NCI-H1092 (cell line): ENCODE results near the gene LAMC3.
"Not testable (repeated sequence)": the region's sequence is repeated elsewhere in the genome, so short reads cannot be mapped to it uniquely, and the experiment has no call there.

Experiments
- DNase-seq: peaks from one replicate; lab custom pipeline; 2025; lab: John Stamatoyannopoulos, UW

LAMC3 gene

GRCh38 chr9:131030239-131031004, 21.4 kb downstream of the LAMC3 start:
- no peak for DNase-seq

DNA sequence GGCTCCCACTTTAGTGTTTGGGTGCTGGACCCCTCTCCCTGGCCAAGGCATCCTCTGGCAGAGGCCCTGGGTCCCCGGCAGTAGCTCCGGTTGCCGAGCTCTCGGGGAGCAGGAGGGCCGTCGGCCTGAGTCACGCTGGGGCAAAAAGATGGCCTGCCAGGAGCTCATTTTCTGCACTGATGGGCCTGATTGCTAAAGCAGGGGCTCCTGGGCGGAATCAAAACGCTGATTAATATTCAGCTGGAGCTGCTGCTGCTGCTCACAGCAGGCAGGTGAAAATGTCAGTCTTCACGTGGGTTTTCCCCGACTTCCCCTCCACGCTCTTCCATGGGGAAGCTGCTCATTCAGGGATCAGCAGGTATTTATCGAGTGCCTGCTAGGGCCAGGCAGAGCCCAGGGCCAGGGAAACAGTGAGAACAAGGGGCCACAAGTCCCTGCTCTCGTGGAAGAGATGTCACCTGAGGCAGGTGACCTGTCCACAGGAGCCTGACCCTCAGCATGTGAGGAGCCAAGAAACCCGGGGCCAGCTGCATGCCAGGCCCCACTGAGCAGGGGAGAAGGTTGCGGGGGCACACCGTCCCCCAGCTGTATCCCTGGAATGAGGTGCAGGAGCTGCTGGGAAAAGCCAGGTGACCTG, 22.1 kb downstream of the LAMC3 start:
- no peak for DNase-seq

- no peak for DNase-seq
Measured at GRCh38 chr9:131031642-131032005, 22.6 kb downstream of the LAMC3 start.

GRCh38 chr9:131032384-131032783, 23.4 kb downstream of the LAMC3 start:
- no peak for DNase-seq

DNA sequence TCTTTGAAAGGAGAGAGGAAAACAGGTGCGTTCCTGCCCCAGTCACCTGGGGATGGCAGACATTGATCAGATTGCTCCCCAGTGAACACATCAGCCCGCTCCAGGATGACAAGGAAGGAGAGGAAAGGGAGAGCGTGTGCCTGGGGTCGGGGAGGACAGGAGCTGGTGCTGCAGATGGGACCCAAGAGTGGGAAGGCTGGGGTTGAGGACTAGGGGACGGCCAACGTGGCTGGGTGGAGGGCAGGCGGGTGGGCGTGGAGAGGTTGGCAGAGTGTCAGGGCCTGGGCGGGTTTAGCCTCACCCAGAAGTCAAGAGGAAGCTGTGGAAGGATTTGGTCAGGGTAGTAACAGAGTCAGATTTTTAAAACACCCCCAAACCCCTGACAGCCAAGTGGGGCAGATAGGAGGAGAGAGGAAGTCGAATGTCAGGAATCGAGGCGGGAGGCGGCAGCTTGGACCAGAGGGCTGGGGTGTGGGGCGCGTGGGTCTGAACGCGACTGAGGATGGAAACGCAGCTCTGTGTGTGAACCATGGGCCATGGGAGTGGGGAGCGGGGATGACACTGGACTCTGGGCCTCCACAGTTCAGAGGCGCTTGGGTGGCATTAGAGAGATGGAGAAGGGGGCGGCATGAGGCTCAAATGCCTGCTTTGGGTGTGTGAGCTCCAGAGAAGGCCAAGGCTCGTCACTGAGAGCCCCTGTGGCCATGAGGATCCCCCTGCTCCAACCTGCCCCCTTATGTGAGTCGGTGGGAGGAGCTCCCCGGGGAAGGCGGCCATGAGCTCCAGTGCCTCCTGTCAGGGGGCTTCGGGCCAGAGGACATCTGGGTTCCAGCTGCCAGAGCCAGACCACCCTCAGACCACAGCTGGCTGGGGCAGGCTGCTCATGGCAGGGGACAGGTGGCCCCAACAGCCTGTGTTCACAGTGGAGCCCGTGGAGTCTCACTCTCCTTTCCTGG, 24.6 kb downstream of the LAMC3 start:
- DNase-seq: no peak

DNA sequence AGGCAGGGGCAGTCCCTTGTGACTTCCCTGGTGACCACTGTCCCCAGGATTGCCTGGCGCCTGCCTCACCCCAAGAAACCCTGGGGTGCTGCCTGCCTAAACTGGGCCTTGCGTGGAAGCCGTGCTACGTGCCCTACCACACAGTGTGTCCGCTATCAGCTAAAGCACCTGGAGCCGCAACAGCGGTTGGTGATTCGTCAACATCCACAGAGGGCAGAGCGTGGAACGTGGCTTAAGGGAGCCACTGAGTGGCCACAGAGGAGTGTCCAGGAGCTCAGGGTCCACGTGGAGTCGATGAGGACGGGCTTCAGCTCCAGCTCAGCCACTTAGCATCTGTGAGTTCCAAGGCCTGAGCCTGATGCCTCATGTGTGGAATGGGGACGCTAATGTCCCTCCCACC, 25.3 kb downstream of the LAMC3 start:
- no peak for DNase-seq

GRCh38 chr9:131034749-131035148, 25.8 kb downstream of the LAMC3 start:
- not testable (repeated sequence) for DNase-seq

- DNase-seq: no peak
Measured at GRCh38 chr9:131035548-131035947, 26.6 kb downstream of the LAMC3 start.

GRCh38 chr9:131036071-131036470, 27.1 kb downstream of the LAMC3 start:
- DNase-seq: no peak

DNA sequence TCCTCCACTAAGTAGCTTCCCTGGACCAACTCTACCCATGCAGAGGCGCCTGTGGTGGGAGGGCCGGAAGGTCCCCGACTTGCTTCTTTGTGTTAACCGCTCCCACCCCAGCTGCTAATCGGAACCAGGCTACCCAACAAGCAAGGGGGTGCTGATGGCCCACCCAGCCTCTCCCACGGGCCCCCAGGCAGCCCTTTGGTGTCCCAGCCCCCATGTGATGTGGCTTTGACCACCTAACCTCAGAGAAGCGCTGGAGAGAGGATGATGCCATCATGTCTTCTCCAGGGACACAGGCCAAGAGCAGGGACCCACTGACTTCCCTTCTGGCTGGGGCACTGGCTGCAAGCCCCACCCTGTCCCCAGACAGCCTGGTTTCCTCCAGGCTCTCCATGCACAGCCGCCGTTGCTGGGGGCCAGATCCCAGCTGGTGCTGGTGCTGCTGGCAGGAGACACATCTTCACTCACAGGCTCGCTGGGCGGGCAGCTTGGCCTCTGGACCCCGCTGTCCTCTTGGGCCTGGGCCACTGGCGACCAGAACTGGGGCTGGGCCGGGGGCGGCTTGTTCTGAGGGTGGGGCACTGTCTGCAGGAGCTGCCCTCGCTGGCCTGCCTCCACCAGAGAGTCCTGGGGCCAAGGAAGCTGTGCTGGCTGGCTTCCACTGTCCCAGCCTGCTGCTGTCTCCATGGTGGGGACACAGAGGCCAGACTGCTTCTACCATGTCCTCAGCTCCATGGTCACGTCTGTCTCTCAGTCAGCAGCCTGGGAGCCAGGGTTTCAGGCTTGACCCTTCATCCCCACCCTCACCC, 27.8 kb downstream of the LAMC3 start:
- DNase-seq: no peak

GRCh38 chr9:131037335-131038255, 28.6 kb downstream of the LAMC3 start:
- DNase-seq: no peak

DNA sequence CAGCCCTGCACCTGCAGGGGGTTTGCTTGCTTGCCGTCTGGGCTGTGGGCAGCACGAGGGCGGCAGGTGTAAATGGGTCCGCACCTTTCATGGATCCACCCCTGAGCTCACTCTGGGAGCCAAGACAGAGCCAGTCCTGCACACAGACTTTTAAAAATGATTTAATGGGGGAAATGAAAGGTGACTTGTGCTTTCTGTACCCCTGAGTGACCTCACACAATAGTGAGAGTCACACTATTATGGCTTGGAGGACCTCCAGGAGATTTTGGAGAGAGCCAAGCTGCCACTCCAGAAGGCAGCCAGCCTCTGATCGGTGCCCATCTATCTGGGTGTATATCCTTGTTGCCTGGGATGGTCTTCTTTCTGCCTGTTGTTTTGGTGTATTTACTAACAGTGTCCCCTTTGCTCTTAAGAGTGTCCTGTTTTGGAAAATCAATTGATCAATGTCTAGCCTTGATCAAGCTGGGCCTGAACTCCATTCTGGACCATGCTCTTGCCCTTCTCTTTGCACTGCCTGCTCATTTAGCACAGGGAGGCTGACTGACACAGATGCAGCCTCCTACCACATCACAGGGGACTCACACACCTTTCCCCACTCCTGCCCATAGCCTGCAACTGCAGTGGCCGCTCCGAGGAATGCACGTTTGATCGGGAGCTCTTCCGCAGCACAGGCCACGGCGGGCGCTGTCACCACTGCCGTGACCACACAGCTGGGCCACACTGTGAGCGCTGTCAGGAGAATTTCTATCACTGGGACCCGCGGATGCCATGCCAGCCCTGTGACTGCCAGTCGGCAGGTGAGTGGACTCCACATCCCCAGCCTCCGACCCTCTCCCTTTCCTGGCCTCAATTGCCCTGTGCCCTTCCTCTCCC, 29.5 kb downstream of the LAMC3 start:
- no peak for DNase-seq

DNA sequence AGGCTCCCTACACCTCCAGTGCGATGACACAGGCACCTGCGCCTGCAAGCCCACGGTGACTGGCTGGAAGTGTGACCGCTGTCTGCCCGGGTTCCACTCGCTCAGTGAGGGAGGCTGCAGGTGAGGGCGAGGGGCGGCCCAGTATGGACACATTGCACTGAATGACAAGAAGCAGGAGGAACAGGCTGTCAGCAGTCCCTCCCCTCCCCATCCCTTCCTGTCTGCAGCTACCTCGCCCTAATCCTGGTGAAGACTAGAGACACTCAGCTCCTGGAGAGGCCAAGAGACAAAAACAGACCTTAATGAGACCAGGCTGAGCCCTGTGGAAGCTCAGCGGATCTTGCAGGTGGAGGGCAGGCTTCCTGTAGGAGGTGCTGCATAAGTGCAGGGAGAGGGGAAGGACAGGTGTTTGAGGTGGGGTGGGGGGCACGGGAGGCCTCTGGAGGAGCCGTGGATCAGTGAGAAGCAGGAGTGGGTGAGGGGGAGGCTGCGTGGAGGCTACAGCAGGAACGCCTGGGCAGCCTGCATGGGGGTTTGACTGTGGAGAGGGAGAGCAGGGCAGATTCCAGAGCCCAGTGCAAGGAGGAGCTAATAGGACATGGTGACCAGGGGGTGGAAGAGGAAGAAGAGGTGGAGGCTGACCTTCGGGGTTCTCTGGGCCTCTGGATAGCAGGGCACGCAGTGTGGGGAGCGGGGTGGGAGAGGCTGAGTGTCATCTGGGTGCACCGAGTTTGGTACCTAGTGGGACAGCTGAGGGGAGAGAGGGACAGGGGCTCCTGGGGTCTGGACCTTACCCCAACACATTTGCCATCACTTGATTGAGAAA, 30.4 kb downstream of the LAMC3 start:
- no peak for DNase-seq

GRCh38 chr9:131042666-131043065, 33.7 kb downstream of the LAMC3 start:
- DNase-seq: no peak

GRCh38 chr9:131043087-131043486, 34.1 kb downstream of the LAMC3 start:
- no peak for DNase-seq

DNA sequence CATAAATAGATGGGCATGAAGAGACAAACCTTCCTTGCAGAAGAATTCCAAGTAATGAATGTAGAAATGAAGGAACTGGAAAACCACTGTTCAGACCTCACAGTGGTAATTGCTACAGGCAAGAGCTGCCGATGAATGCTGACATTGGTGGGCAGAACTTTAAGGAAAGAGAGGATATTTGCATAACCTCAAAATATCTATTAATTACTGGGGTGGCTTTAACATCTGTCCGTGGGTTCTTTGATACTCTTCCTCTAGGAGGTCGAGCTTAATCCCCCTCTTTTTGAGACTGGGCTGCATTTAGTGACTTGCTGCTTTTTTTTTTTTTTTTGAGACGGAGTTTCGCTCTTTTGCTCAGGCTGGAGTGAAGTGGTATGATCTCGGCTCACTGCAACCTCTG, 34.7 kb downstream of the LAMC3 start:
- no peak for DNase-seq

- no peak for DNase-seq
Measured at GRCh38 chr9:131045300-131046092, 36.5 kb downstream of the LAMC3 start.

GRCh38 chr9:131046093-131046380, 37.1 kb downstream of the LAMC3 start:
- DNase-seq: no peak
